Right cardiac atrium (tissue), 5 donors: Measurements from ENCODE around the gene RBM4. TPM values are rescaled to one million over a fixed set of nuclear protein-coding genes. Genes with fewer than 3 reads are reported as not detected.

Experiments
- ATAC-seq, 2 donors: fragments of 200-7000 bp; cut with Tn5 transposase; one replicate each; pipeline versions ENCODE4 v1.8.0 to v1.9.1; 2020; ENCODE audit warnings: moderate library complexity in 2 of 2, mild to moderate bottlenecking in 1 of 2
- DNase-seq, 3 donors: peaks; one replicate each; pipeline ENCODE4 v3.0.0-alpha.2; 2020
- H3K27ac ChIP-seq: one replicate; pipeline ENCODE4 v1.5.1; 2013; ENCODE audit warnings: mild to moderate bottlenecking, low read length, control low read depth, moderate library complexity
- H3K27me3 ChIP-seq: one replicate; pipeline ENCODE4 v1.6.1; 2013; ENCODE audit not compliant: control insufficient read depth, insufficient read depth
- H3K4me1 ChIP-seq: one replicate; pipeline ENCODE4 v1.6.1; 2013; ENCODE audit warnings: low read length; ENCODE audit not compliant: control insufficient read depth, insufficient read depth
- H3K4me3 ChIP-seq: one replicate; pipeline ENCODE4 v1.5.1; 2013; ENCODE audit warnings: low read length, control low read depth
- H3K9me3 ChIP-seq: one replicate; pipeline ENCODE4 v1.6.1; 2013; ENCODE audit warnings: low read length; ENCODE audit not compliant: control insufficient read depth
- WGBS: extraction: QIAGEN DNeasy Blood & Tissue Kit; methylation state at CpG from one replicate; pipeline ENCODE4 v1.1.7; 2013; 5-methylcytosine and 5-hydroxymethylcytosine counted together
- intact Hi-C, 4 donors: fragments of 100-400 bp; cut with DNase I; formaldehyde crosslinking; loops; one replicate each; pipeline versions ENCODE4 v1.11.0 to v1.14.0; 2022 to 2023
- polyA plus RNA-seq: library from polyadenylated mRNA; stranded (reverse); fragments of 200-250 nt; gene quantifications from one replicate; pipeline ENCODE4 v1.2.3, GENCODE V29; 2013
- total RNA-seq, 4 donors: library from RNA; stranded (reverse); fragmentation: NEBNext Ultra II Directional; extraction: Animal tissue kit (Norgen Biotek cat#: 25700); gene quantifications; one replicate each; pipeline ENCODE4 v1.2.1, GENCODE V29; 2021
- donor health status: healthy with polysubstance abuse.
- donor health status: DM: no; HTN: yes; CAD: no.
- donor health status: DM: no; HTN: no; CAD: no.
- donor health status: DM: no; HTN: yes; CAD: no; lungs with severe emphysema.
- donor health status: DM: yes; HTN: yes; CAD: no.

The RBM4 gene
- total and polyA plus RNA-seq, 5 donors = 63.3 to 77.9 (median 67.4) TPM

- no peaks in the 10 kb centered on the region for H3K27me3 ChIP-seq
- intact Hi-C loops = loop anchor here in 2 of 4 donors (5.0 to 10.0 kb wide), 2 partner anchors 104 to 246 kb away; partner anchors contain the start of gene MRPL11 (in 1 of the 2)
- H3K4me3 ChIP-seq = no peak overlapping the region
- no peak overlapping the region for H3K27ac ChIP-seq
- H3K4me1 ChIP-seq = peaks cover 3% of the 10 kb centered on the region
- DNase-seq (no peak), ATAC-seq (no peak)
- 92% methylated on average over 7 of the region's 7 CpGs for WGBS
- H3K9me3 ChIP-seq = no peaks in the 10 kb centered on the region
Observed at GRCh38 chr11:66680966-66681645, 42.6 kb downstream of the RBM4 start.

- H3K4me3 ChIP-seq = no peak overlapping the region
- intact Hi-C loops = loop anchor here in 2 of 4 donors (5.0 to 10.0 kb wide), 2 partner anchors 107 to 249 kb away; partner anchors contain the start of gene MRPL11 (in 1 of the 2)
- ATAC-seq (no peak), DNase-seq (no peak)
- H3K27ac ChIP-seq = no peak overlapping the region
- WGBS = 90% methylated on average over 8 of the region's 8 CpGs
- no peaks in the 10 kb centered on the region for H3K9me3 ChIP-seq
- H3K27me3 ChIP-seq = no peaks in the 10 kb centered on the region
- H3K4me1 ChIP-seq = no peaks in the 10 kb centered on the region
Observed at GRCh38 chr11:66683877-66684276, 45.4 kb downstream of the RBM4 start.

- Histone ChIP-seq H3K4me3 (no peak overlapping the region), H3K4me1 (no peaks in the 10 kb centered on the region), H3K9me3 (no peaks in the 10 kb centered on the region), H3K27me3 (no peaks in the 10 kb centered on the region), H3K27ac (no peak overlapping the region)
- no peak for DNase-seq
- intact Hi-C loops = loop anchor here in 2 of 4 donors (5.0 to 10.0 kb wide), 2 partner anchors 107 to 250 kb away; partner anchors contain the start of gene MRPL11 (in 1 of the 2)
- ATAC-seq = no peak
- 94% methylated on average over 2 of the region's 2 CpGs for WGBS
Observed at GRCh38 chr11:66684635-66685034, 46.1 kb downstream of the RBM4 start.

GRCh38 chr11:66685276-66686099 lies 47.0 kb downstream of the RBM4 start:
- H3K4me1 ChIP-seq = no peaks in the 10 kb centered on the region
- no peak for DNase-seq

GRCh38 chr11:66686100-66686785 lies 47.7 kb downstream of the RBM4 start:
- Histone ChIP-seq H3K27me3 (no peaks in the 10 kb centered on the region), H3K4me1 (no peaks in the 10 kb centered on the region), H3K27ac (no peak overlapping the region), H3K4me3 (no peak overlapping the region), H3K9me3 (no peaks in the 10 kb centered on the region)
- WGBS = 87% methylated on average over 15 of the region's 15 CpGs
- DNase-seq (no peak), ATAC-seq (no peak)
- intact Hi-C loops = loop anchor here in 1 of 4 donors (10.0 kb wide), 1 partner anchor 251 kb away; the partner anchor contains the start of gene MRPL11

More at GRCh38 chr11:66685276-66686099, 47.0 kb downstream of the RBM4 start:
- WGBS = 81% methylated on average over 27 of the region's 27 CpGs
- Histone ChIP-seq H3K27me3 (no peaks in the 10 kb centered on the region), H3K4me3 (no peak overlapping the region), H3K9me3 (no peaks in the 10 kb centered on the region), H3K27ac (no peak overlapping the region)
- intact Hi-C loops = loop anchor here in 1 of 4 donors (10.0 kb wide), 1 partner anchor 251 kb away; the partner anchor contains the start of gene MRPL11
- no peak for ATAC-seq

- 92% methylated on average over 33 of the region's 33 CpGs for WGBS
- DNase-seq = peak in 1 of 3 donors; percentile 63
- no peaks in the 10 kb centered on the region for H3K4me1 ChIP-seq
- no peaks in the 10 kb centered on the region for H3K27me3 ChIP-seq
- intact Hi-C loops = loop anchor here in 1 of 4 donors (10.0 kb wide), 1 partner anchor 252 kb away; the partner anchor contains the start of gene MRPL11
- H3K4me3 ChIP-seq = no peak overlapping the region
- ATAC-seq = peak in 1 of 2 donors; percentile 12
- H3K27ac ChIP-seq = no peak overlapping the region
- no peaks in the 10 kb centered on the region for H3K9me3 ChIP-seq
Observed at GRCh38 chr11:66686801-66687750, 48.6 kb downstream of the RBM4 start.

- peak in 1 of 3 donors; percentile 53 for DNase-seq
- Histone ChIP-seq H3K27ac (no peak overlapping the region), H3K27me3 (no peaks in the 10 kb centered on the region), H3K9me3 (no peaks in the 10 kb centered on the region), H3K4me1 (no peaks in the 10 kb centered on the region), H3K4me3 (no peak overlapping the region)
- 80% methylated on average over 13 of the region's 13 CpGs for WGBS
- no peak for ATAC-seq
- intact Hi-C loops = loop anchor here in 1 of 4 donors (10.0 kb wide), 1 partner anchor 253 kb away; the partner anchor contains the start of gene MRPL11
Observed at GRCh38 chr11:66687831-66688281, 49.4 kb downstream of the RBM4 start.

- intact Hi-C loops = loop anchor here in 1 of 4 donors (10.0 kb wide), 1 partner anchor 254 kb away; the partner anchor contains the start of gene MRPL11
- no peaks in the 10 kb centered on the region for H3K27me3 ChIP-seq
- no peak for ATAC-seq
- 79% methylated on average over 28 of the region's 28 CpGs for WGBS
- H3K27ac ChIP-seq = no peak overlapping the region
- H3K4me3 ChIP-seq = no peak overlapping the region
- no peaks in the 10 kb centered on the region for H3K9me3 ChIP-seq
- no peaks in the 10 kb centered on the region for H3K4me1 ChIP-seq
- no peak for DNase-seq
Observed at GRCh38 chr11:66688561-66689534, 50.3 kb downstream of the RBM4 start.
